ENCODE measurements around the gene MT1H.
A peak's percentile ranks its signal among the peaks of the same experiment; 100 is the strongest.
"Not testable (repeated sequence)": the region's sequence is repeated elsewhere in the genome, so short reads cannot be mapped to it uniquely, and the experiment has no call there.

MT1H gene

GRCh38 chr16:56686758-56687157 is 17.1 kb downstream of the MT1H start:
- no peak for DNase-seq

- DNase-seq, result no peak
These were observed 19.1 kb downstream of the MT1H start for GRCh38 chr16:56688762-56689161.

DNA sequence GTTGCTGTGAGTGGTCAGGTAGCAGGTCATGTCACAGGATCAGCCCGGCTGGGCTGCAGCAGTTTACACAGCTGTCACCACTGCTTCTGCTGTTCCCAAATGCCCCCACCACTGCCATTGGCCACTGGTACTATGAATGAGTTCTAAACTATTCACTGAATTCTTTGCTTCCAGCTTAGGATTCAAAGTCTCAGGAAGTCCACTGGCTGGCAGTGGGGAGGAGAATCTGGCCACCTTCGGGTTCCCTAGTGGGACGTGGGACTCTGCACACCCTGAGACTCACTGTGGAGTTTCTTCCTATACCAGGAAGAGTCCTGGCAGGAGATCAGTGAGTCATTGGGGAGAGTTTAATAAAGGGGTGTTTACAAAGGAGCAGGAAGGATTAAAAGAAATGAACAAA is 19.6 kb downstream of the MT1H start:
- DNase-seq, result no peak

DNA sequence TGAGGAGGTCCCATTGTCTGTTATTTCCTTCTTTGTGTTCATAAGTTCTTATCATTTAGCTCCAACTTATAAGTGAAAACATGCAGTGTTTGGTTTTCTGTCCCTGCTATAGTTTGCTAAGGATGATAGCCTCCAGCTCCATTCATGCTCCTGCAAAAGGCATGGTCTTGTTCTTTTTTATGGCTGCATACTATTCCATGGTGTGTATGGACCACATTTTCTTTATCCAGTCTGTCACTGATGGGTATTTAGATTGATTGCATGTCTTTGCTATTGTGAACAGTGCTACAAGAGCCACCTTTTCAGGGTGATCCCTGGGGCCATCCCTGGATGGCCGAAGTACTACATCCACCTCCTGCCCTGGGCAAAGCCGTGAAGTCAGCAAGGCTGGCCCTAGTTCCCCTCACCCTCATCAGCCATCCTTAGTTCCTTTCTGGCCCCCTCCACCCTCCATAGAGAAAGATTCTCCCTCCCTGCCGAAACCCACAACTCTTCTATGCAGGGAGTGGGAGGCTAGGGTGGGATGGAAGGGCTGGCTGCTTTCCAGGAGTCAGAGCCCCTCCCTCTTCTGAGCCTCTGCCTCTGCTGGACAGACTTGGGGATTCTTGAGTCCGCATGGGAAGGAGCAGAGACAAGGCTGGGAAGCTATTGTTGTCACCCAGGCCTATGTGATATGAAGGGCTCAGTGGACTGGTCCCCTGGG is 21.0 kb downstream of the MT1H start:
- DNase-seq, result no peak

- DNase-seq, result no peak
These were observed 22.3 kb downstream of the MT1H start for GRCh38 chr16:56691885-56692284.

- DNase-seq, result no peak
These were observed 25.6 kb downstream of the MT1H start for GRCh38 chr16:56695246-56695645.

GRCh38 chr16:56697456-56698155 is 28.0 kb downstream of the MT1H start:
- no peak for DNase-seq

GRCh38 chr16:56700195-56700594 is 30.6 kb downstream of the MT1H start:
- no peak for DNase-seq

GRCh38 chr16:56700631-56701030 is 31.0 kb downstream of the MT1H start:
- no peak for DNase-seq

DNA sequence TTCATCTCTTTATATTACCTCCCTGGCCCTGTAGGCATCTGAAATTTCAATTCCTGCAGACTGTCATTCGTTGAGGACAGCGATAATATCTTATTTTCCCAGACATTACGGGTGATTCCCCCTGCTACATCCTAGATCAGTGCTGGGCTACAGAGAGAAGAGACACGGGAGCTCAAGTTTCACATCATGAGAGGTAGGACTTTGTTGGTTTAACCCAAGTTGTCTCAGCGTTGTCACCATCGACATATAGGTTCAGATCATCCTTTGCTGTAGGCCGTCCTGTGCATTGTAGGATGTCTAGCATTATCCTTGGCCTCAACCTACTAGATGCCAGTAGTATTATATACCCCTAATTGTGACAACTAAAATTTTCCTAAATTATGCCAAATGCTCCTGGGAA is 31.9 kb downstream of the MT1H start:
- DNase-seq, result no peak

GRCh38 chr16:56702836-56703235 is 33.2 kb downstream of the MT1H start:
- no peak for DNase-seq

DNA sequence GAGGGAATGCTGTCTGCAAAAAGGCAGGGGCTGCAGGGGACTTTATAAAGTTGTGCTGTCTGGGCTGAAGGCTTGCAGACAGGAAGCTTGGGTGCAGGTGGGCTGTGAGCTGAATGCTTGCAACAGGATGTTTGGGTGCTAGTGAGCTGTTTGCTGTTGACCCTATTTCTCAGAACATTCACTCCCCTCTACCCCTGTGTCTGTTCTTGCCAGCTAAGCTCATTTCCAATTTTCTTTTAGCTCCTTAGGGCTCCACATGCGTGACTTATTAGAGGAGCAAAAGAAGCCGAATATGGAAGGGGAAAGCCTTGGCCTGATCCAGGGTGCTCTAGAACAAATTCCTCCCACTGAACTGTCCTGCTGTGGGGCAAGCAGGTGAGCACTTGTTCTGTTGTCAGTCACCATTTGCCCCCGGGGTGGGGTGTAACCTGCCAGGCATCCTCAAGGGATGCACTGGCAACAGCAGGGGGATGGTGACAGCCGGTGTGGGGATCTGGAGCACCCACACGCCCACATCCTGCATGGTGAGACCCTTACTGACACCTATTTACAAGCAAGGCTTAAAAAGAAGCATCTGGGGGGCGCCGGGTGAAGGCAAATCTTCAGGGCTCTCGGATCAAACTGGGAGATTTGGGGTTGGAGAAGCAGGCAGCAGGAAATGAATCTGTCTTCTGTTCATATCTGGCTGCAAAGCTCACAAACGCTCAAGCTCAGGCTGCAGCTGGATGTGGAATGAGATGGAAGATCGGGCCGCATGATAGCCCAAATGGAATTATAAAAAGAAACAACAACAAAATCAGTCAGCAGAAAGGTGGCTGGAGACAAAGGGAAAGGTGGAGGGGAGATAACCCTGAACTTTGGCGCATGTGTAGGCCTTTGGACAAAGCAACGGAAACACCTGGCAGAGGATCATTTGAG is 39.2 kb downstream of the MT1H start:
- peak; percentile 12 for DNase-seq

GRCh38 chr16:56709443-56710040 is 39.9 kb downstream of the MT1H start:
- no peak for DNase-seq

- DNase-seq, result no peak
These were observed 40.6 kb downstream of the MT1H start for GRCh38 chr16:56710181-56710737.

DNA sequence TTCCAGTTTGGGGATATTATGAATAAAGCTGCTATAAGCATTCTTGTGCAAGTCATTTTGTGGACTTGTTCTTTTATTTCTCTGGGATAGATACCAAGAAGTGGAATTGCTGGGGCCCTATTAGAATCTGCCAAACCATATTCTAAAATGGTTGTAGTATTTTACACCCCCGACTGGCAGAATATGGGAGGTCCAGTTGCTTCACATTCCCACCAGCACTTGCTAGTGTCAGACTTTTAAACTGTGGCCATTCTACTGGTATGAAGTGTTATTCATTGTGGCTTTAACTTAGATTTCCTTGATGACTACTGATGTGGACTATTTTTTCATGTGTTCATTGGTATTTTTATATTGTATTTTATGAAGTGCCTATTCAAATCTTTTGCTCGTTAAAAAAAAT is 42.2 kb downstream of the MT1H start:
- DNase-seq, result no peak

- DNase-seq, result no peak
These were observed 44.2 kb downstream of the MT1H start for GRCh38 chr16:56713794-56714193.

DNA sequence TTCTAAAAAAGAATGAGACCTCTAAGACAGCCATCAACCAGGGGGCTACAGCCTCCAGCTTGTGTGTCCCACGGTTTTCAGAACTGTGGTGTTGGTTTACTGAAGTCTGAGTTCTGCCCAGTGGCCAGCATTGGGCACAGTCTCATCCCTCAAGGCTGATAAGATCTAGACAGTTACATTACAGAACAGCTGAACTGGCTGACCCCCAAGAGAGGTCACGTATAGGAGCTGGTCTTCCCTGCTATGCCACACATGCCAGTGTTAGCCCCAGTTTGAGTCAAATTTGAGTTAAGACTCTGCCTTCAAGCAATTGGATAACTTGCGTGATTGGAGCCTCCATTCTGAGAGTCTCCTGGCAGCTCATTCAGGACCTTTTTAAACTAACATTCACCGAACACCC is 45.5 kb downstream of the MT1H start:
- no peak for DNase-seq

GRCh38 chr16:56716761-56717160 is 47.1 kb downstream of the MT1H start:
- no peak for DNase-seq

- not testable (repeated sequence) for DNase-seq
These were observed 47.9 kb downstream of the MT1H start for GRCh38 chr16:56717532-56717931.
